ENCODE results near the gene E2F4. TPM values are rescaled to one million over a fixed set of nuclear protein-coding genes. Genes with fewer than 3 reads are reported as not detected.

The E2F4 gene
- 10 to 100 TPM; 25.5 to 72.6 (median 52.0) TPM for polyA plus RNA-seq

GRCh38 chr16:67191995-67192681 lies at the start of gene E2F4:
Gene E2F4, plus strand, starts transcription at chr16:67192155. Its CDS starts 73 bp downstream, at chr16:67192228.
- no peak within 1 kb of the TSS for H3K27ac ChIP-seq (ENCODE audit: low read depth, low read length)
- WGBS, 3 donors, result 0% methylated on average over 54 of the region's 54 CpGs

- 92 to 94% (median 93%) methylated on average over 9 of the region's 9 CpGs for WGBS, 3 donors
- H3K27ac ChIP-seq (ENCODE audit: low read depth, low read length), result no peak overlapping the region
Observed at GRCh38 chr16:67142342-67142741, 49.6 kb upstream of the E2F4 start.

- H3K27ac ChIP-seq (ENCODE audit: low read depth, low read length), result no peak overlapping the region
- WGBS, 3 donors, result 90 to 99% (median 97%) methylated on average over 2 of the region's 2 CpGs
Observed at GRCh38 chr16:67144943-67145342, 47.0 kb upstream of the E2F4 start.

- 84 to 96% (median 92%) methylated on average over 2 of the region's 2 CpGs for WGBS, 3 donors
- no peak overlapping the region for H3K27ac ChIP-seq (ENCODE audit: low read depth, low read length)
Observed at GRCh38 chr16:67145746-67146145, 46.2 kb upstream of the E2F4 start.

- H3K27ac ChIP-seq (ENCODE audit: low read depth, low read length), result no peak overlapping the region
- 82 to 86% (median 85%) methylated on average over 7 of the region's 7 CpGs for WGBS, 3 donors
Observed at GRCh38 chr16:67146523-67147357, 45.2 kb upstream of the E2F4 start.

- H3K27ac ChIP-seq (ENCODE audit: low read depth, low read length), result no peak overlapping the region
- WGBS, 3 donors, result 91 to 97% (median 92%) methylated on average over 4 of the region's 4 CpGs
Observed at GRCh38 chr16:67147437-67148140, 44.4 kb upstream of the E2F4 start.

- no peak overlapping the region for H3K27ac ChIP-seq (ENCODE audit: low read depth, low read length)
- WGBS, 3 donors, result 91 to 95% (median 92%) methylated on average over 2 of the region's 2 CpGs
Observed at GRCh38 chr16:67148221-67148620, 43.7 kb upstream of the E2F4 start.

- no peak overlapping the region for H3K27ac ChIP-seq (ENCODE audit: low read depth, low read length)
- WGBS, 3 donors, result 88 to 93% (median 90%) methylated on average over 11 of the region's 11 CpGs
Observed at GRCh38 chr16:67148656-67149275, 43.2 kb upstream of the E2F4 start.

GRCh38 chr16:67149276-67150046 lies 42.5 kb upstream of the E2F4 start:
- 59 to 74% (median 73%) methylated on average over 73 to 77 of the region's 77 CpGs for WGBS, 3 donors
- no peak overlapping the region for H3K27ac ChIP-seq (ENCODE audit: low read depth, low read length)

- H3K27ac ChIP-seq (ENCODE audit: low read depth, low read length), result no peak overlapping the region
- WGBS, 3 donors, result 4 to 12% (median 11%) methylated on average over 69 to 92 of the region's 94 CpGs
Observed at GRCh38 chr16:67150047-67150832, 41.7 kb upstream of the E2F4 start.

- 1 to 3% (median 1%) methylated on average over 34 of the region's 34 CpGs for WGBS, 3 donors
- H3K27ac ChIP-seq (ENCODE audit: low read depth, low read length), result no peak within 1 kb of the TSS
Observed at GRCh38 chr16:67150833-67151396, 41.0 kb upstream of the E2F4 start, which contains the start of gene B3GNT9. Gene B3GNT9, minus strand, starts transcription at chr16:67150998. Its CDS starts 513 bp downstream, at chr16:67150485.

GRCh38 chr16:67151431-67152097 lies 40.4 kb upstream of the E2F4 start:
- 47 to 58% (median 52%) methylated on average over 8 of the region's 8 CpGs for WGBS, 3 donors
- no peak overlapping the region for H3K27ac ChIP-seq (ENCODE audit: low read depth, low read length)

GRCh38 chr16:67154578-67155294 lies 37.2 kb upstream of the E2F4 start:
- WGBS, 3 donors, result 29 to 42% (median 41%) methylated on average over 49 to 61 of the region's 61 CpGs
- H3K27ac ChIP-seq (ENCODE audit: low read depth, low read length), result no peak overlapping the region

- WGBS, 3 donors, result 12 to 16% (median 14%) methylated on average over 66 to 74 of the region's 74 CpGs
- H3K27ac ChIP-seq (ENCODE audit: low read depth, low read length), result no peak overlapping the region
Observed at GRCh38 chr16:67155295-67156142, 36.4 kb upstream of the E2F4 start.
